Stimulated activated CD4-positive, alpha-beta T cell treated with anti-CD3 and anti-CD28 coated beads, Interleukin-12 subunit alpha, Interleukin-12 subunit beta, amount 100 ng/mL, for 24 hours (primary cell): ENCODE results near the gene NPAS2.

Experiments
- DNase-seq, 2 experiments: peaks; one replicate each; pipeline ENCODE4 v3.0.0-alpha.2; 2020; ENCODE audit warnings: low read depth in 2 of 2

NPAS2 gene

DNA sequence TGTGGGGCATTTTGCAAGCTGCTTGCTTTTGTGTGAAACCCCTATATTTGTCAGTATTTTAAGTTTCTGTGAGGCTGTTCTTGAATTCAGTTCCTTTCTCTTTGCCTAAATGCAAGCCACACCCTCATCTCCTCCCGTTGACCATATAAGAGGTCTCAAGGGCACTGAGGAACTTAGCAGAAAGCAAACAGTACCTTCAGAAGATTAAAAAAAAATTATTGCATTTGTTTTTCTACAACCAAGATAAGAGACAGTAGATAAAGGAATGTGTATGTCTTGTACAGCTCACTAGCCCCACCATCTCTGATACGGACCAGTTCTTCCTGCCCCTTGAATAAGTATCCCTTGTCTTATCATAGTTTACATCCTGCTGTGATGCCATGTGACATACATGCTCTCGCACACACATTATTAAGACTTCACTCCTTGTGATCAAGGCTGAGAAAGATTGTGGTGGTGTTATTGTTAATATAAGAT, 64.2 kb downstream of the NPAS2 start:
- DNase-seq, result no peak

DNA sequence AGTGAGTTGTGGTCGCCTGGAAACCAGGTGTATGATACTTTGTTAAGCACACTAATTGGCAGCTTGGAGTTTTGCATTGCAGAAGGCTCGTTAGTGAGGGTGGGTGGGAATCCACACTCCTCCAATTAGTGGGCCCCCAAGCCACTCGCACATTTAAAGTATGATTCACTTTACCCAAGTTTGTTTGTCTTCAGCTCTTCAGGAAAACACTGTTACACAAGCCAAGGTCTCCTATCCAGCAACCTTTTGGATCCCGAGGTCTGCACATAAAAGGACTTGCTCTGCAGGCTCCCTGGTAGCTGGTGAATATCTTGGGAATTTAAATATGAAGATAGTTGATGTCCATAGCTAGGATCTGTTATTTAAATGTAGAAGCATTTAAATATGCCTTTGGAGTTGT, 66.1 kb downstream of the NPAS2 start:
- no peak for DNase-seq

DNA sequence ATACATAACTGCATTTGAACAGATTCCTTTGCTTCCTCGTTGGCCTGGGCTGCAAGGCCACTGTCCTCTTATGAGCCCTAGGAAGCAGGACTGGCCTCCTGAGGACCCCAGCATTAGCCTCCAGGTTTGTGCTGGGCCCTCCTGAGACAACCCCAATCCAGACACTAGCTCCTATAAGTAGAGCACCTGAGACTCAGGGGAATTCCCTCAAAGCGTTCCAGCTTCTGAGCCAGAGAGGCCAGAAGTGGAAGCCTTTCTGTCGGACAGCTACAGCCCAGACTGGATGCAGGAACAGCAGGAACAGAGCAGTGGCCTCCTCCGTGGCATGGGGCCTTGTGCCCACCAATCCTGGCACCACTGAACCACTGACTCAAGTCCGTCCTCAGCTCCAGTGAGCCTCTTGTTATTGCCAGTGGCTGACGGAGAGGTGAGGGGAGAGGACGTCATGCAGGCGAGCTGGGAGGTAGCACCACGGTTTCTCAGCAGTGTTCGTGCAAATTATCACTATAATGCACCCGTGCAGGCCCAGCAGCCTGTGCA, 67.2 kb downstream of the NPAS2 start:
- no peak for DNase-seq

- no peak for DNase-seq
Observed at GRCh38 chr2:100887713-100888495, 68.0 kb downstream of the NPAS2 start.

- no peak for DNase-seq
Observed at GRCh38 chr2:100888601-100889000, 68.7 kb downstream of the NPAS2 start.

- DNase-seq, result no peak
Observed at GRCh38 chr2:100889286-100889685, 69.3 kb downstream of the NPAS2 start.

DNA sequence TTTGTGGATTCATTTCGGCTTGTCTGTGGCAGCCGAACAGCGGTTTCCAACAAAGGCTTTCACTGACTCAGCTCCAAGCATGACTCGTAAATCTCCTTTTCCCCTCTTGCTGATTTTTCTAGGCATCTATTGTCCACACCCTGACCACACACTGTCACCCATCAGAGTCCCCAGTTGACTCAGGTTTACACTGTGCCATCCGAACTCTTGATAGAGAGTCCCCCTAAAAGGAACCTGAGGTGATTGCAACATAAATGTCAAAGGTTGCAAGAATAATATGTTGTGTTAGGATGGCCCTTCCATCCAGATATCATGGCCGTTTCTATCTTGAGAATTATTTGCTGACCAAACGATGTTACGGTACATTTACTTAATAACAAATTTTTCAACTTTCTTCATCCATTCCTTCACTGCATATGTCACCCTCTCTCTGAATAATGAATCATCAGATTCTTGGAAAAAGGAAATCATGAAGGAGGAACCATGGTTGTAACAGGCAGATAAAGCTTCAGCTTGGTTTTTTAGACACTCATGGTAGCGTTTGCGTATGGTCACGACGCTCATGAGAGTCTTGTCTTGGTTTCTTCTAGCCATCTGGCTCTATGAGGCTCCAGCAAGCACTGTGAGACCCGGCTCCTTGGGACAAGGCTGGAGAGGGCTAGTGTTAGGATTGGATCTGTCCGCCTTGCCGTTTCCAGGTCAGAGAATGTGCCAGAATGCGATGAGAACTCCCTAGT, 72.1 kb downstream of the NPAS2 start:
- DNase-seq, result no peak

DNA sequence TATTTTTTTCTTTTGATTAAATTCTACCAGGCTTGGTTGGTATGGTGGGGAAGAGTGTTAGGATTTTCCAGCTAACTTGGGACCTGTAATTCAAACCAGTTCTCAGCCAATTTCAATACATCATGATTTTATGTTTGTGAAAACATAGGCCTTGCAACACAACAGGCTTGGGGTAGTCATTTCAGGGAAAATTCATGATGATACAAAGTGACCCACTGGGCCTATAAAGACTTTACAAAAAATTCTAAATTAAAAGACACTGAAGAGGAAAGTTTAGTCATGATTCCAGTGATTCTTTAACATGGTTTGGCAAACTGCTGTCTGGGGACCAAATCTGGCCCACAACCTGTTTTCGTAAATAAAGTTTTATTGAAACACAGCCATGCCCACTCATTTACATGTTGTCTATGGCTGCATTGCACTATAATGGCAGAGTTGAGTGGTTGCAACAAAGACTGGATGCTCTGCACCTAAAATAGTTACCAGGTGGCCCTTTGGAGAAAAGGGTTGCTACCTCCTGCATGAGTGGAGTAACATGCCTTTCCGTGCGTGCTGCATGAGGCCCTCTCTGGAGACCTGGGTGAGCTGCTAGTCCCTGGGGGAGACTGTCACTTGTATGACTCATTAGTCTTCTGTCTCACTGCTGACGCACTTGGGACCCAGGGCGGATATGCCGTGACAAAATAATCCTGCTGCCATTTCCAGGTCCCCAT, 73.6 kb downstream of the NPAS2 start:
- no peak for DNase-seq

- DNase-seq, result no peak
Observed at GRCh38 chr2:100894105-100894795, 74.3 kb downstream of the NPAS2 start.

GRCh38 chr2:100894796-100895156, 74.8 kb downstream of the NPAS2 start:
- no peak for DNase-seq

GRCh38 chr2:100895402-100895801, 75.5 kb downstream of the NPAS2 start:
- DNase-seq, result no peak

GRCh38 chr2:100895934-100896685, 76.2 kb downstream of the NPAS2 start:
- no peak for DNase-seq

DNA sequence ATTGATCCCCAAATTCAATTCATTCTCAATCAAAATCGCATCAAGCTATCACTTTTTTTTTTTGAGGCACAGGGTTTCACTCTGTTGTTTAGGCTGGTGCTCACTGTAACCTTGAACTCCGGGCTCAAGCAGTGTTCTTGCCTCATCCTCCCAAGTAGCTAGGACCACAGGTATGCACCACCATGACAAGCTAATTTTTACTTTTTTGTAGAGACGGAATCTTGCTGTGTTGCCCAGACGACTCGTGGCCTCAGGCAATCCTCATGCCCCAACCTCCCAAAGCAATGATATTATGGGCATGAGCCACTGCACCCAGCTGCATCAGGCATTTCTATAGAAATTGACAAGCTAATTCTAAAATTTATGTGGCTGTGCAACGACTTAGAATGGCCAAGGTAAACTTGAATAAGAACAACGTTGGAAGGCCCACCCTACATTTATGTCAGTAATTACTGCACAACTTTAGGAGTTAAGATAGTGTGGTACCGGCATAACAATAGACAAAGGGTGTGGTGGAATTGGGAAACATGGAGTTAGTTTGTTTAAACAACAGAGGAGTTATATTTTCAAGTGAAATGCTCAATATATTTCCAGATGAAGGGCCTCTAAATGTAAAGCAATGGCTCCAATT, 78.2 kb downstream of the NPAS2 start:
- DNase-seq, result no peak

DNA sequence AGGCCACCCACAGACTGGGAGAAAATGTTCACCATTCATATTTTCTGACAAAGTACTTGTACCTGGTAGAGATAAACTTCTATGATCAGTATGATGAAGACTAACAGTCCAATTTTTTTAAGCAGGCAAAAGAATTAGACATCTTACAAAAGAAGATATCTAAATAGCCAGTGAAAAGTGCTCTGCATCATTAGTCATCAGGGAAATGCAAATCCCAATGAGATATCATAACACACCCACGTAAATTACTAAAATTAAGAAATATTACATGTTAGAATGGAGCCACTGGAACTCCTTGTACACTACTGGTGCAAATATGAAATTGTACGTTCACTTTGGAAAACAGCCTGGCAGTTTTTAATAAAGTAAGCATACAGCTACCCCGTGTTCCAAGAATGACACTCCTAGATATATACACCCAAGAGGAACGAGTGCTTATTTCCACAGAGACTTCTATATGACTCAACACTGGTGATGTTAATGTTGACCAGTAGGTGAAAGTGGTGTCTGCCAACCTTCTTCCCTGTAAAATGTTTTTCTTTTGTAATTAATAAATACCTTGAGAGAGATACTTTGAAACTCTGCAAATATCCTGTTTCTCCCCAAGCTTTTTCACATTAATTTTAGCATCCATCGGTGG, 80.3 kb downstream of the NPAS2 start:
- DNase-seq, result no peak

DNA sequence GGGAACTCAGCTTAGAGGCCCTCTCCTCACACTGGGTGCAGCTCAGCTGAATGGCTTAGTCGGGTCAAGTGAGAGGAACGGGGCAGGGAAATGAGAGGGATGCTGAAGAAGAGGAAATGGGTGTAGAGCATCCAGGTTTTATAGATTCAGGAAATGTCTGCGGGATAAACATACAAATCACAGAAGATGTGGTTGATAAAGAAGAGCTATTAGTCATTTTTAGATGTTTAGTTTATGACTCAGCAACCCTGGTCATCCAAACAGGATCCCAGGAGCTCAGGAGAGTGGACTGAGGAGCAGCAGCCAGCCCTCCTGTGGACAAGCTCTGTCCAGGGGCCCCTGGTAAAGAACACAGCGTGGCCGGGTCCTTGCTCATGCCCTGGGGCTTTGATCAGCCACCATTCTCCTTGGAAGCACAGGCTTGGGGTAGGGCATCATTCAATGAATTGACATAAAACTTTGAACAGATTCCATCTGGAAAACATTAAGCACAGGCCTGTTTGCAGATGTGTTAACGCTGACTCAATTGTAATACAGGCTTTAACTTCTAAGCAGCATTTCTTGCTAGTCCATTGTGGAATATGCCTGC, 83.0 kb downstream of the NPAS2 start:
- DNase-seq, result no peak

DNA sequence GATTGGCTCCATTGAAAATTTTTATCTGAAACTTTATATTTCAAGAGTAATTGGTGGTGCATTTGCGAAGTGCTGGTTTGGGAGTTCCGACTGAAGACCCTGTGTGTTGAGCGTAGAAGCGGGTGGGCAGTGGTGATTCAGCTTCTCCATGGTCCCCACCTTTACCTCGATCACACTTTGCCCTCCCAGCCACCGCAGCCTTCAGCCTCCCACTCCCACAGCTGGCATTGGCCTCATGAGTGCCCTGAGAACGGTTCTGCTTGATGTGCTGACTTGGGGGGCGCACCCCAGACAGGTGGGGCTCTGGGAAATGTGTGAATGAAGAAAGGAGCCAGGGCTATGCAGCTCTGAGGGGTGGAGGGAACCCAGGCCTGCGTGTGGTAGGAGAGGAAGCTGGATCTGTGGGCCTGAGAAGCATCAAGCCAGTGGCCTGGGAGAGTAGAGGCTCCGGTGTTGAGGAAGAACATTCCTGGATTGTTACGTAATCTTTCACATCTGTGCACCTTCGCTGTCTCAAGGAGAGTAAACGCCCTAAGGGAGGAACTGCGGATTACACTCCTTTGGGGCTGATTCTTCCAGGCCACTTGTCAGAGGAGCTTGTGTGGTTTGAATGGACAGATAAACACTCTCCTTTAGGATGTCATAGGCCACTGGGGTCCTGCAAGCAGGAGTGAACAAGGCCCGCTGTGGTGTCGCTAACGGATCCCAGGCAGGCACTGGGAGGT, 83.8 kb downstream of the NPAS2 start:
- no peak for DNase-seq

- DNase-seq, result no peak
Observed at GRCh38 chr2:100905132-100905805, 85.3 kb downstream of the NPAS2 start.

- no peak for DNase-seq
Observed at GRCh38 chr2:100906131-100906530, 86.2 kb downstream of the NPAS2 start.
